ENCODE data around the gene PROCR.
A peak's percentile ranks its signal among the peaks of the same experiment; 100 is the strongest.
"Not testable (repeated sequence)": the region's sequence is repeated elsewhere in the genome, so short reads cannot be mapped to it uniquely, and the experiment has no call there.

- not testable (repeated sequence) for TF ChIP-seq CTCF (IDR thresholded peaks at IDR 0.05; ENCODE audit: insufficient read depth, low read length); GABPA (IDR thresholded peaks at IDR 0.05; ENCODE audit: low read depth)
- peak; percentile 6; the same call in 1 of the 2 replicates for TF ChIP-seq POLR2AphosphoS5 (IDR thresholded peaks at IDR 0.05; ENCODE audit: low read depth)
Observed at GRCh38 chr20:35147575-35148071, 24.2 kb upstream of the PROCR start.

All from HL-60 (cell line).